CD8-positive, alpha-beta memory T cell (primary cell): ENCODE results near the gene NME2. TPM values are rescaled to one million over a fixed set of nuclear protein-coding genes. Genes with fewer than 3 reads are reported as not detected.

Source experiments
- CTCF ChIA-PET: fragments of 350-600 bp; sonication (Branson Sonifier 250); formaldehyde crosslinking; loops from one replicate; lab custom pipeline; 2021; ENCODE audit warnings: antibody characterized with exemption; lab: Charles Lee
- POLR2A ChIA-PET: fragments of 350-600 bp; sonication (Branson Sonifier 250); formaldehyde crosslinking; loops from one replicate; lab custom pipeline; 2021; ENCODE audit warnings: antibody characterized with exemption; lab: Charles Lee
- DNase-seq, 5 donors: peaks; one replicate each; pipeline versions ENCODE4 v3.0.0 to v3.0.0-alpha.2; 2020 to 2022; ENCODE audit warnings: mixed read lengths in 1 of 5
- H3K27ac ChIP-seq: one replicate; pipeline ENCODE4 v1.7.0; 2013; ENCODE audit warnings: low read depth, mild to moderate bottlenecking, low read length, moderate library complexity
- H3K27me3 ChIP-seq: 2 replicates; pipeline ENCODE4 v1.7.0; 2013; ENCODE audit warnings: low read length, mild to moderate bottlenecking; ENCODE audit not compliant: insufficient read depth, poor library complexity, severe bottlenecking
- H3K36me3 ChIP-seq: 2 replicates; pipeline ENCODE4 v1.7.0; 2013; ENCODE audit warnings: mild to moderate bottlenecking, low read length, moderate library complexity; ENCODE audit not compliant: insufficient read depth
- H3K4me1 ChIP-seq: 2 replicates; pipeline ENCODE4 v1.7.0; 2013; ENCODE audit warnings: mild to moderate bottlenecking, low read length, moderate library complexity; ENCODE audit not compliant: insufficient read depth
- H3K4me3 ChIP-seq: 2 replicates; pipeline ENCODE4 v1.7.0; 2013; ENCODE audit warnings: mild to moderate bottlenecking, low read length
- H3K9me3 ChIP-seq: 2 replicates; pipeline ENCODE4 v1.7.0; 2013; ENCODE audit warnings: mild to moderate bottlenecking, low read length
- H3K27ac Mint-ChIP-seq, 8 donors: one replicate each; pipeline ENCODE4 v1.8.0; 2020 to 2021; ENCODE audit warnings: mixed read lengths in 8 of 8, mild to moderate bottlenecking in 6 of 8, inconsistent platforms in 3 of 8, moderate library complexity in 3 of 8
- H3K27me3 Mint-ChIP-seq, 2 donors: one replicate each; pipeline ENCODE4 v1.8.0; 2020 to 2021; ENCODE audit warnings: mixed read lengths in 2 of 2, mild to moderate bottlenecking in 1 of 2, moderate library complexity in 1 of 2
- H3K36me3 Mint-ChIP-seq, 3 donors: one replicate each; pipeline ENCODE4 v1.8.0; 2020 to 2021; ENCODE audit warnings: mixed read lengths in 3 of 3, inconsistent platforms in 1 of 3, mild to moderate bottlenecking in 1 of 3
- H3K4me1 Mint-ChIP-seq, 3 donors: one replicate each; pipeline ENCODE4 v1.8.0; 2020 to 2021; ENCODE audit warnings: mixed read lengths in 3 of 3, inconsistent platforms in 1 of 3, mild to moderate bottlenecking in 1 of 3
- H3K4me3 Mint-ChIP-seq, 7 donors: one replicate each; pipeline ENCODE4 v1.8.0; 2020 to 2021; ENCODE audit warnings: mixed read lengths in 7 of 7, mild to moderate bottlenecking in 6 of 7, moderate library complexity in 4 of 7, inconsistent platforms in 2 of 7
- H3K9me3 Mint-ChIP-seq, 5 donors: one replicate each; pipeline ENCODE4 v1.8.0; 2020 to 2022; ENCODE audit warnings: mixed read lengths in 5 of 5, mild to moderate bottlenecking in 3 of 5, moderate library complexity in 2 of 5, inconsistent platforms in 1 of 5
- polyA plus RNA-seq: library from polyadenylated mRNA; unstranded; fragments of 300-500 nt; fragmentation: Illumina TruSeq; gene quantifications from one replicate; pipeline ENCODE4 v1.2.3, GENCODE V29; 2021
- total RNA-seq, 2 experiments: library from RNA; stranded (reverse); gene quantifications; one replicate each; pipeline ENCODE4 v1.2.3, GENCODE V29; 2021

NME2 gene
- total and polyA plus RNA-seq, 3 experiments from 2014 or later = 286 to 930 (median 926) TPM

DNA sequence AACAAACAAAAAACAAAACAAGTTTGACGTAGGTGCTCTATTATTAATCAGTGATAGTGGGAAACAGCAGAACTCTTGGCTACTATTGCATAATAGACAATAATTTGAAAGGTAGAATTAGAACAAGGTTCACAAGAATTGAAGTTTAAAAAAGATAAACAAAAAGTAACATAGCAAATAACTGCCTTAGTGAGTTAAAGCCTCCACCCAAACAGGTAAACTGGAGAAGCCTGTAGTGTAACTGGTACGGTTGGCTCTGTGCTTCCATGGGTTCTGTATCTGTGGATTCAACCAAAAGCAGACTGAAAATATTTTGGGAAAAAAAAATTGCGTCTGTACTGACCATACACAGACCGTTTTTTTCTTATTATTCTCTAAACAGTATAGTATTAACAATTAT, 55.1 kb downstream of the NME2 start:
- H3K27me3 ChIP-seq = no peaks in the 10 kb centered on the region
- Mint-ChIP-seq H3K9me3 (no peaks in the 10 kb centered on the region), H3K27me3 (no peaks in the 10 kb centered on the region), H3K27ac (no peak overlapping the region), H3K4me1 (peaks cover 13 to 21% (median 18%) of the 10 kb centered on the region in 3 donors), H3K4me3 (no peak overlapping the region), H3K36me3 (peaks cover 3 to 79% (median 25%) of the 10 kb centered on the region in 3 donors)
- no peak overlapping the region for H3K27ac ChIP-seq
- no peak overlapping the region for H3K4me3 ChIP-seq
- POLR2A ChIA-PET = no interaction called here
- CTCF ChIA-PET = interaction anchor here (1.7 kb wide), 1 partner anchor 8 kb away, joined by 5 read pairs; no protein-coding TSS in a partner anchor
- peaks cover 33% of the 10 kb centered on the region for H3K36me3 ChIP-seq
- H3K9me3 ChIP-seq = no peaks in the 10 kb centered on the region
- H3K4me1 ChIP-seq = no peaks in the 10 kb centered on the region
- DNase-seq = no peak

Other genes starting within 250 kb of the NME2 start
- 10 to 100 TPM; 40.6 to 43.0 TPM for gene SPAG9, start 45.5 kb upstream of the NME2 start, total RNA-seq
- 10.5 TPM for gene SPAG9, start 45.5 kb upstream of the NME2 start, polyA plus RNA-seq
- 100 to 1,000 TPM; 401 to 404 TPM for gene NME1, start 12.9 kb upstream of the NME2 start, total RNA-seq
- 61.2 TPM for gene NME1, start 12.9 kb upstream of the NME2 start, polyA plus RNA-seq
- 1 to 10 TPM; 8.8 to 9.0 TPM for gene MBTD1, start 93.6 kb downstream of the NME2 start, total RNA-seq
- gene MBTD1, start 93.6 kb downstream of the NME2 start, polyA plus RNA-seq = 3.3 TPM
- gene UTP18, start 94.1 kb downstream of the NME2 start, total RNA-seq = 10 to 100 TPM; 80.5 to 82.1 TPM
- 50.4 TPM for gene UTP18, start 94.1 kb downstream of the NME2 start, polyA plus RNA-seq